ENCODE data around the gene OCA2.

DNA sequence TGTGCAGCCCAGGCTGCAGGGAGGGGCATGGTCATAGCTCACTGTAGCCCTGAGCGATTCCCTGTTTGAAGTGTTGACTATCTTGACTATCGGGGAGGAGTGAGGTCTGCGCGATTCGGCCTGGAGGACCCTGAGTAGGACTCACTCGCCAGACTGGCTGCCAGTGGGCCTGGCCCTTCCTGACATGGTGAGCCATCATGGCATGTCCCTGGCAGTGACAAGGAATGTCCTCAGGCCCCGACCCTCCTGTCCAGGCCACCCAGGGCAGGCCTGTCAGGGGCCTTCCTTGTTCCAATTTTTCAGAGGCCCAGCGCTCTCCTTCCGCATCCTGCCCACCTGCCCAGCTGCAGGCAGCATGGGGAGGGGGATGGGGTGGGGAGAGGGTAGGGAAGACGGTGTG lies 5.2 kb upstream of the OCA2 start:
- TF ChIP-seq ZNF274 (IDR thresholded peaks at IDR 0.05; ENCODE audit: low read depth, low read length) = no peak
- TF ChIP-seq SUZ12 (IDR thresholded peaks at IDR 0.05; ENCODE audit: extremely low read depth, insufficient read depth, insufficient read length) = no peak

Measured in NT2/D1 (cell line).